Medulla oblongata (tissue), 1 donor: ENCODE data around the gene APOH.
A peak's percentile ranks its signal among the peaks of the same experiment; 100 is the strongest.

Experiments
- DNase-seq: peaks from one replicate; pipeline ENCODE4 v3.0.0-alpha.2; 2015; ENCODE audit errors: extremely low spot score

APOH gene

DNA sequence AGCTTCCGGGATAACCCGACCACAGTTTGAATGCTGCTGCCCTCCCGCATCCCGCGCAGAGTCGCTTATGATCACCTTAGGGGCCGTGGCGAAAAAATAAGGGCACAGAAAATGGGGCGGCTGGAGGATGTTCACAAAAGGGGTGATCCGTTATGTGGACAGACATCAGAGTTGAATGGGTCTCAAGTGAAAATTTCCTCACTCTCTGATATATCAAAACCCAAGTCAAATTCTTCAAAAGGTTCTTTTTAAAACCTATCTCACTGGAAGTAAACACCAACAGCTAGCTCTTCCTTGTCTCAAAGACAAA, 36.9 kb downstream of the APOH start:
- no peak for DNase-seq

DNA sequence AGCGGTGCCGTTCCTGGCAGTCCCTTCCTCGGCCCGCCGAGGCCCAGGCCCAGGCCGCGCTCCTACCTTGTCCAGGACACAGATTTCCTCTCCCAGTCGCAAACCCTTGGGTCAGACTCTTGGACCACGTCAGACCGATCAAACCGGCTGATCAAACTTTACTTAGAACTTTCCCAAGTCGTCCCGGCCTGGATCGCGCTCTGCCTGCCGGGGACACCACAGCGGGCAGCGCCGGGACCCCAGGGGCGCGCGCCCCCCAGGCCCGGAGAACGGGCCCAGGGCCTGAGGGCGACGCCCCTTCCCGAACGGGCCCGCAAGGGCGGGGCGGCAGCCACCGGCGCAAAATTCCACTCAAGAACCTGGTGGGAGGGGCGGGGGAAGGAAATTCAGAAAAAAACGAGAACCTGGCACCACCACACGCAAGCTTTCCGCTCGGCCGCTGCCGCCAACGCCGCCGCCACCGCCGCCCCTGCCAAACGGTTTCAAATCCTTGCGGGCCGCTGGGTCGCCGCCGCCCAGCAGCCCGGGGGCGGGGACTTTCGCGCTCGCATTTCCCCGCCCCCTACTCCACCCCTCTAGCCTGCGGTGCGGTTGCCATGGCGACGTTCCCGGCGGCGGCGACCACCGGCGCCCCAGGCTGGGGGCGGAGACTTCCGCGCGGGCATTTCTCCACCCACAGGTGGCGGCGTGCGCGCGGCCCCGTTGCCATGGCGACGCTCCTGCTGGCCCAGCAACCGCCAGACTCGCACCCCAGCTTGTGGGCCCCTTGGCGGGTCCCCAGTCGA, 37.4 kb downstream of the APOH start, which contains the start of gene CEP112:
TSS of gene CEP112 (minus strand) at position 541 of the 785 bp plus-strand sequence.
- DNase-seq, result peak; percentile 13

DNA sequence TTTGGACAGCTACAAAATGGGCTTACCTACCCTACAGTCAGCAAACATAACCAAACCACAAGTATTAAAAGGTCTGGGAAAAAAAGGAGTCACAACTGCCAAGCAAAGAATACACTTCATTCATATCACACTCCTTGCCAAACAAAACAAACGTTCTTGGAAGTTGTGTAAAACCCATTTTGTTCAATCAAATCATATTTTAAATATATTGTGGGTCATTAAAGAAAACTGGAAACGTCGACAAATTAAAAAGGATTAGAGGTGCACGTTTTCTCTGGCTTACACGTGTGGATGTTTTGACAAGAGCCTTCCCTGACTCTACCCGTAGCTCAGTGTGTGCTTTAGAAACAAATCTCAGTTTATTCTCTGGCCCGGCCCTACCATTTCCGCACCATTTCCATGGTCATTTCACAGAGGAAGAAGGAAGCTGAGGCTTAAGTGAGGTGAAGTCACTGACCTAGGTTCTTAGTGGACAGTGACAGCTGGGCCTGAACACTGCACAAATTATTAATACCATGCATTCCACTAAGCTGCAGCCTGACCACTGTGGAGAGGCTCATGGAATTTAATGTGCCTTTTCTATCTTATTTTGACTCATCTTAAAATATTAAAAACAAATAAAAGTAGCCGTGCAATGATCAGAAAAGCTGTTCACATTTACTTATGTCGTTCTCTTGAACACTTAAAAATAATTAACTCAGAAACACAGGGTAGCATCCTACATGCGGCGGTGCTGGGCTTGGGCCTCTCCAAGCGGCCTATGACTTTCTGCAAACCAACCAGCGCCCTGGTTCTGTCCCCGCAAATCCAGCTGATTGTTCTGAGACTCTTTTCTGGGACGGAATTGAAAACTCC, 38.2 kb downstream of the APOH start:
- peak; percentile 7 for DNase-seq

DNA sequence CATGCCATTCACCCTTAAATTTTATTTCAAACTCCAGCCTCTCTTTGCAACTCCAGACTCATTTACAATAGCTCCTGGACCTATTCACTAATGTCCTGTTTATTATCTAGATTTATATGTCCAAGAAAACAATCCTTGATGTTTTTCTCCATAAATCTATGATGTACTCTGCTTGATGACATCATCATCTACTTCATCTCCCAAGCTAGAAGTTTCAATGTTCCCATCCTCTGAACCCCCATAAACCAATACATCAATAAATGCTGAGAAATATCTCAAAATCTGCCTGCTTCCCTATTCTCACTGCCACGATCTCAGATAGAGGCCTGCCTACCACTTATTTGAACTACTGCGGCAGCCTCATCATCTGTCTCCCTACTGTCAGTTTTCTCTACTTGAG, 41.5 kb downstream of the APOH start:
- DNase-seq, result no peak

DNA sequence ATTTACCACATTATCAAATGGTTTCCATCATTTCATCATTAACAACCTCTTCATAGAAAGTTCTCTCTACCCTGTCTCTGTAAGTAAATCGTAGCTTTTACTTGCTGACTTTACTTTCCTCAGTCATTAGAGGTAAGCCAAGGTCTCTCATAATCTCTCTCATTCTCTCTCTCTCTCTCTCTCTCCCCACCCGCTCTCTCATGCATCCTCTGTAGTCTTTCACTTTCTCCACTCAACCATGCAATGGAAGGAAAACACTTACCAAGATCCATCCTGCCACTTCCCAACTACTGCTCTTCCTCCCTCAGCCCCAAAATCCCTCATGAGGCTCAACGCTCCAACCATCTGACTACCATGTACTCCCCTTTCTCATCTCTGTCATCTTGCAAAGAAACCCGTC, 43.4 kb downstream of the APOH start:
- no peak for DNase-seq

DNA sequence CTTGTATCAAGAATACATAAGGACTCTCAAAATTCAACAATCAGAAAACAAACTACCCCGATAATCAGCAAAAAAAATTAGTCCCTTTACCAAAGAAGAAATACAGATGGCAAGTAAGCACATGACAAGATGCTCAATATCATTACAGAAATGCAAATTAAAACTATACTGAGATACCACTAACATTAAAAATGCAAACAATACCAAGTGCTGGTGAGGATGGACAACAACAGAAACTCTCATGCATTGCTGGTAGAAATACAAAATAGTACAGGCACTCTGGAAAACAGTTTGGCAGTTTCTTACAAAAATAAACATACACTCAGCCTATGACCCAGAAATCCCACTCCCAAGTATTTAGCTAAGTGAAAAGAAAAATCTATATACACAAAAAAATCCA, 44.8 kb downstream of the APOH start:
- DNase-seq, result no peak

DNA sequence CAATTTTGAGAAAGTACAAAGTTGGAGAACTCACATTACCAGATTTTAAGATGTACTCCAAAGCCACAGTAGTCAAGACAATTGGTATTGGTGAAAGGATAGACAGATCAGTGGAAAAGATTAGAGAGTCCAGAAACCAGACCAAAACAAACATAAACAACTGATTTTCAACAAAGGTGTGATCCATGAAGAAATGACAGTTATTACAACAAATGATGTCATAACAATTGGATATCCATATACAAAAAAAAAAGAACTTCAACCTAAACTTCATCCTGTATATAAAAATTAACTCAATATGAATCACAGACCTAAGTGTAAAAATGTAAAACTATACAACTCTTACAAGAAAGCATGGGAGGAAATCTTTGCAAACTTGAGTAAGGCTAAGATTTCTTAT, 45.7 kb downstream of the APOH start:
- DNase-seq, result no peak

DNA sequence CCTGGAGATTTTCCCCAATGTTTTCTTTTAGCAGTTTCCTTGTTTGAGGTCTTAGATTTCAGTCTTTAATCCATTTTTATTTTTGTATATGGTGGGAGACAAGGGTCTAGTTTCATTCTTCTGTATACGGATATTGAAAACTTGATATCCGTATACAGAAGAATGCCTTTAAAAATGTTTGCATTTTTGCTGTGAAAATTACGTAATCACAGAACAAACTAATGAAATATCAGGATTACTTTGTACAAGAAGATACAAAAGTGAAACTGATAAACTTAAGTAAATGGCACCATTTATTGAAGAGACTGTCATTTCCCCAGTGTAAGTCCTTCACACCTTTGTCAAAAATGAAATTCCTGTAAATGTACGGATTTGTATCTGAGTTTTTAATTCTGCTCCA, 50.6 kb downstream of the APOH start:
- DNase-seq, result no peak

DNA sequence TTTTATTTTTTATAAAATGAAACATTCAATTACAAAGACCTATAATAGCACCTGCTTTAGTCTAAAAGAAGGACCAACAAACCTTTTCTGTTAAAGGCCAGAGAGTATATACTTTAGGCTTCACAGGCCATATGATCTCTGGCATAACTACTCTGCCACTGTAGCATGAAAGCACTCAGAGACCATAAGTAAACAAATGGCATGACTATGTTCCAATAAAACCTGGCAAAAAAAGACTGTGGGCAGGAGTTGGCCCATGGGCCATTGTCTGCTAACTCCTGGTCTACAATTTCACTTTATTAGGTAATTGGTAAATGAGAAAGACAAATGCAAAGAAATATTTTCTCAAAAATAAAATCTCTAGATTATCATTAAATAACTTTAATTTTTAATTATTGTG, 52.2 kb downstream of the APOH start:
- DNase-seq, result no peak

DNA sequence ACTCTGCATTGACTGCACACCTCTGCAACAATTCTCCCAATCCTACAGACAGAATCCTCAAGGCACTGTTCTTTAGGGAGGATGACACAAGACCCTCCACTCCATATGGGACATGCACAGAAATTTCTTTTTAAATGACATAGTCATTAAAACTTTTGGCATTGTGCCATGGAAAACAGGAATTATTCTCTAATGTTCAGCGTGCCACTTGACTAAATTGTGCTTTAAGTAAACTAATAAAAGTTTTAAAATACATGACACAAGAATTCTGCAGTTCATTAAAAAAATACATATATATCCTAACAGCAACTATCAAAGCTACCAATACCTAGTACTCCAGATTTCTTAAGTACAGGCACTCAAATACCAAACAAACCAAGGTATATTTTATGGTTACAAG, 53.3 kb downstream of the APOH start:
- no peak for DNase-seq

DNA sequence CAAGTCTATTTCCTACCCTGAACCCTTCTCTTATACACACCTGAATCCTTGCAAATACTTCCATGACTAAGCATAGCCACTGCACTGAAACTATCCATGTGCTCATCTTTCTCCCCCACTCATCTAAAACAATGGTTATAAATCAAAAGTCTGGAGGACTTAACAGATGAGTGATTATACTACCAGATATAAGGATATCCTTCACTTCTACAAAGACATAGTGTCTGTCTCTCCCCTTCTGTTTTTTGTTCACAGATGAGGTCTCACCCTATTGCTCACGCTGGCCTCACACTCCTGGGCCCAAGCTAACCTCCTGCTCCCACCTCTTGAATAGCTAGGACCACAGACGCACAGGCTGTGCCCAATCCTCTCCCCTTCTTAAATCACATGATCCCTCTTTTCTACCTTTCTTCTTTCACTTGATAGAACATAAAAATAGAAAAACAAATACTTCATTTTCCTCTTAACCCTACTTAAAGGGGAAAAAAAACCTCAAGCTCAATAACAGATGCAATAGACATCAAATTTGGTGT, 56.5 kb downstream of the APOH start:
- DNase-seq, result no peak

DNA sequence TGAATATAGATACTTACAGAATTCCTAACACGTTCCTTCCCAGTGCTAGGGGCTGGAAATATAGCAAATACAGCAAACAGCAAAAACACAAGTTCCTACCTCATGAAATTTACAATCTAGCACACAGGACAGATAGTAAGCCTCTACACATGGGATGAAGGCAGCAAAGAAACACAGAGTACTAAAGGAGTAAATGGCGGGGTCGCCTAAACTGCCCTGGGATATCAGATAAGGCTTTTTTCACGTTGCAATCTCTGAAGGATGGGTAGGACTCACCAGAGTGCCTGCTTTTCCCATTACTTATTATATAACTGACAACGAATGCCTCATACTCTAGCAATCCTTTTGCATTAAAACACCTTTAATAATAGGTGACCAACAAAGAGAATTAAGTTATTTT, 57.1 kb downstream of the APOH start:
- DNase-seq, result no peak

DNA sequence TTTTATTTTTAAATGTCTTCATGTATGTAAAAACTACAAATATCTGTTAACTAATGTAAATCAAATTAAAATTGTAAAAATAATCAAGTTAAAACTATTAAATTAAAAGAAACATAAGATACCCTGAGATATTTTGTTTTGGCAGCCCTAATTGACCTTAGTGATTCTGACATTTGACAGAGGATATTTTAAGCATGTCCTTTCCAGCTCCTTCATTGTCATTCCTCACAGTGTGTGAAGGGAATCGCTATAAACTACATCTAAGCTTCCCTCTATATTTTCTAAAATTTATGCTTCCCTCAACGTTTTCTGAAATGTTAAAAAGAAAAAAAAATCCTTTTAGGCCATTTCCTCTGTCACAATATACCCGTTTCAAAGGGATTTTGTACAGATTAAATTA, 57.5 kb downstream of the APOH start:
- DNase-seq, result no peak

DNA sequence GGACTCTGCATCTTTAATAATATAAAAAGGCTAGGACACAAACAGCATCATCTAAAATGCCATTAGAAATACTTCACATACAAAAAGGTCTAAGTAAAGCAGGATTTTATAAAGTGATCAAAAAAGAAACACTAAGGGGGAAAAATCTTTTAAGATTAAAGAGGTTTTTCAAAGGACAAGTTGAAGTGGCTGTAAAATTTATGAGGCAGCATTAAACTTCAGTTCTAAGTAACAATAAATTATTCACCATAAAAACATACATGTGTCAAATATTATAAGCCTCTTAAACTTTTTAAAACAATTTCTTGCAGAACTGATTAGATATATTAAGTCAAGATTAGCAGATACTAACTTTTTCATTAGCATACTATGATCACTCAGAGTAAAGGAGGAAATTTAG, 58.0 kb downstream of the APOH start:
- no peak for DNase-seq

DNA sequence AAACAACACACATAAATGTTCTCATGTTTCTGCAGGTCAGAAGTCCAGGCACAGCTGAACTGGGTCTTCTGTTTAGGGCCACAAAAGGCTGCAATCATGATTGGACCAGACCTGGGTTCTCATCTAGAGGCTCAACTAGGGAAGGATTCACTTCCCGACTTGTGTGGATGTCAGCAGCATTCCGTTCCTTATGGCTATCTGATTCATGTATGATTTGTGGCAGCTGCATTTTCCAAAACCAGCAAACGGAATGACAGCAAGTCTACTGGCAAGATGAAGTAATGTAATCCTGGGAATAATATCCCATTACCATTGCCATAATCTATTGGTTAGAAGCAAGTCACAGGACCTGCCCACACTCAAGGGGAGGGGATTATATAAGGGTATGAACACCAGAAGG, 59.4 kb downstream of the APOH start:
- DNase-seq, result no peak

DNA sequence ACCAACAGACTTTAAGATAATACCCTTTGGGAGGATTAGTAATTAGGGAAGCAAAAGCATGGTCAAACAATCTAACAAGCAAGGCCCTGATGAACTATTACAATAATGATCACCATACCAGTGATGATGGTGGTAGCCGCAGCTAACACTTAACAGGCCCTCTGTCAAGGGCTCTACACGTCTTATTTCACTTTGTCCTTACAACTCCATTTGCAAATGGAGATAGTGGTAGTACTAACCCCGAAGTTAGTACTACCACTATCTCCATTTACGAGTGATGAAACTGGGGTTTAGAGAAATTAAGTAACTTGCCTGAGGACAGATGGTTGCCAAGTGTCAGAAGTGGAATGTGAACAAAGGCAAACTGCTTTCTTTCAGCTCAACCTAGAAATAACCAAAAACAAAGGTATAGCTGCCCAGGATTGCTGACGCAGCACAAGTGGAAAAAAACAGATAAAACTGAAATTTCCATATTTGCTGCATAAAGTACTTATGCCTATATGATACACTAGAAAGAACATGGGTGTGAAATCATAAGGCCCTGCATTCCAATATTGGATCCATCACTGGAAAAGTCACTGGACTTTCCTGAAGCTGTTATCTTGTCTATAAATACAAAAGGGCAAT, 61.9 kb downstream of the APOH start:
- DNase-seq, result no peak

DNA sequence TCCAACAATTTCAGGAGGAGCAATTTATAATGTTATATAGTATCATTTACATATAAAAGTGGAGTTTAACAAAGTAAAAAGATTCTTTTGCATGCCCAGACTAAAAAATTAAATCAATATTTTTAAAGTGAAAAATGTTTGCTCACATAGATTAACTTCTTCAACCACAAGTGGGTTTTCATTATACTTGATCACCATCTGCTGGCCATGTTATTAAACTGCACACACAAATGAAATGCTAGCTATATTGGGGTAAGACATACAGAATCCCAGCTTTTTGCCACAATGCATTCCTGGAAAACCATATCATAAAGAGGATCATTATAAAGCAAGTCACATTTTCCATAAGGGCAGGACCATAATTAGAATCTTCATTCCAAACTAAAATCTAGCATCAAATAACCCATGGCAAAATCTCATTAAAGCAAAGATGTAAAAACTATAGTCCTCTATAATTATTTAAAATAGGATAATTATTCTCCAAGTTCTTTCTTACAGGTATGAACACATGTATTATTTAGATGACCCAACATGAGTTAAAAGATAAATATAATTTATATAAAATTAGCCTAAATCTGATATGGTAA, 63.6 kb downstream of the APOH start:
- peak; percentile 72 for DNase-seq
